Mesendoderm (in vitro differentiated cells): ENCODE data around the gene TUBA3C. TPM values are rescaled to one million over a fixed set of nuclear protein-coding genes. Genes with fewer than 3 reads are reported as not detected.
"Not testable (repeated sequence)": the region's sequence is repeated elsewhere in the genome, so short reads cannot be mapped to it uniquely, and the experiment has no call there.

Source experiments
- DNase-seq: peaks from one replicate; pipeline ENCODE4 v3.0.0; 2013
- H2AK5ac ChIP-seq: 2 replicates; pipeline ENCODE4 v1.6.1; 2013; ENCODE audit warnings: low read length, inconsistent platforms
- H2BK120ac ChIP-seq: 2 replicates; pipeline ENCODE4 v1.6.1; 2013; ENCODE audit warnings: low read depth, mild to moderate bottlenecking, low read length, moderate library complexity, mixed read lengths
- H2BK15ac ChIP-seq: replicated peaks from 2 replicates; pipeline ENCODE4 v1.6.1; 2013; ENCODE audit warnings: low read depth, mild to moderate bottlenecking, moderate library complexity
- H2BK5ac ChIP-seq: 2 replicates; pipeline ENCODE4 v1.6.1; 2013; ENCODE audit warnings: low read length, inconsistent platforms
- H3K18ac ChIP-seq: 2 replicates; pipeline ENCODE4 v1.6.1; 2013; ENCODE audit warnings: mild to moderate bottlenecking, low read length, mixed read lengths
- H3K23ac ChIP-seq: one replicate; pipeline ENCODE4 v1.6.1; 2013; ENCODE audit warnings: low read length
- H3K27ac ChIP-seq: 2 replicates; pipeline ENCODE4 v1.5.1; 2013; ENCODE audit warnings: low read depth, mild to moderate bottlenecking, inconsistent platforms, low read length, moderate library complexity
- H3K27me3 ChIP-seq: 2 replicates; pipeline ENCODE4 v1.6.1; 2013; ENCODE audit warnings: low read length, control low read depth, mild to moderate bottlenecking, inconsistent platforms; ENCODE audit not compliant: insufficient read depth, poor library complexity
- H3K36me3 ChIP-seq: 2 replicates; pipeline ENCODE4 v1.6.1; 2013; ENCODE audit warnings: low read length, inconsistent platforms; ENCODE audit not compliant: control insufficient read depth, insufficient read depth
- H3K4ac ChIP-seq: one replicate; pipeline ENCODE4 v1.6.1; 2013; ENCODE audit warnings: low read depth, mild to moderate bottlenecking, low read length, moderate library complexity
- H3K4me1 ChIP-seq: 2 replicates; pipeline ENCODE4 v1.6.1; 2013; ENCODE audit warnings: low read depth, low read length, inconsistent platforms; ENCODE audit not compliant: control insufficient read depth
- H3K4me2 ChIP-seq: 2 replicates; pipeline ENCODE4 v1.6.1; 2013; ENCODE audit warnings: low read length
- H3K4me3 ChIP-seq: 2 replicates; pipeline ENCODE4 v1.5.1; 2013; ENCODE audit warnings: mild to moderate bottlenecking, low read length
- H3K56ac ChIP-seq: one replicate; pipeline ENCODE4 v1.6.1; 2013; ENCODE audit warnings: low read length
- H3K79me1 ChIP-seq: 2 replicates; pipeline ENCODE4 v1.6.1; 2013; ENCODE audit warnings: low read length, inconsistent platforms
- H3K79me2 ChIP-seq: 2 replicates; pipeline ENCODE4 v1.6.1; 2013; ENCODE audit warnings: mild to moderate bottlenecking, low read length; ENCODE audit not compliant: control insufficient read depth, insufficient read depth
- H3K9ac ChIP-seq: 2 replicates; pipeline ENCODE4 v1.6.1; 2013; ENCODE audit warnings: low read length, inconsistent platforms
- H4K5ac ChIP-seq: one replicate; pipeline ENCODE4 v1.6.1; 2013; ENCODE audit warnings: low read length
- H4K8ac ChIP-seq: one replicate; pipeline ENCODE4 v1.6.1; 2013; ENCODE audit warnings: low read depth, mild to moderate bottlenecking, control low read depth, low read length, moderate library complexity
- WGBS: extraction: QIAGEN DNeasy Blood & Tissue Kit; methylation state at CpG from one replicate; pipeline ENCODE4 v1.1.7; 2013; ENCODE audit warnings: low lambda C conversion rate, missing lambda C conversion rate; ENCODE audit not compliant: insufficient coverage; ENCODE audit errors: extremely low coverage; 5-methylcytosine and 5-hydroxymethylcytosine counted together
- polyA plus RNA-seq, 2 experiments: library from polyadenylated mRNA; stranded (reverse); fragments of 200-250 nt; gene quantifications; one replicate each; pipeline ENCODE4 v1.2.3, GENCODE V29; 2013

TUBA3C gene
- not detected for polyA plus RNA-seq (2013, experiment 1 of 2)
- not detected for polyA plus RNA-seq (2013, experiment 2 of 2)

DNA sequence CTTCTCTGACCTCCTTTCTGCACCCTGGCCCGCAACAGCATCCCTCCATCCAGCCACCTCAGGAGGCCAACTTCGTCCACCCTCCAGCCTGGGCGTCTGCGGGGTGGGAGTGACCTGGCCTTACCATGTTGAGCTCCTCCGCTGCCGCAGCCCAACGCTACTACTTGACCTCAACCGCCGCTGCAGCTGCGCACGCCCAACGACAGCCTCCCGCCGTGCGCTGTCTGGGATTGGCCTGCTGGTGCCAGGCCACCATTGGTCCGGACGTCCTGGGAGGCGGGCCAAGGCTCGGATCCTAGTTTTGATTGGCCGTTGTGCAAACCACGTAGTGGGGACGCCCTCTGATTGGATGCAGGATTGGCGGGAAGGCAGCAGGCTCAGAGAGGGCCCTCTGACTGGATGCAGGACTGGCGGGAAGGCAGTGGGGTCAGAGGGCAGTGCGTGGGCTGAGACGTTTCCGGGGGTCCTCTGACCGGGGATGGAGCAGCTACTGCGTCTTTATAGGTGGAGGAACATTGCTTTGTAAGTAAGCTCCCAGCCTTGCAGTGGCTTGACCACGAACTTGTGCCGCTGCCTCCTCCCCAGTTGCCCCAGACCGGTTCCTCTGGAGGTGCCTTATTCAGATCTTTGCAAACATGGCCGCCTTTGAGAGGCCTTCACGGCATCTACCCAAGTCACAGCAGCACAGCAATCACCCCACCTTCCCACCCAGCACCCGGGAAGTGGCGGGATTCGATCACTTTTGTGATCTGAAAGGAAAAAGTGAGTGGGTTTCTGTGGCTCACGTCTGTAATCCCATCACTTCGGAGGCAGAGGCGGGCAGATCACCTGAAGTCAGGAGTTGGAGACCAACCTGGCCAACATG lies at the start of gene TUBA3C:
TSS of gene TUBA3C (minus strand) at position 204 of the 865 bp plus-strand sequence. CDS start at position 127, 77 bp downstream.
- WGBS = no CpG with 5 or more reads among the region's 40 CpGs
- Histone ChIP-seq H3K4me2 (no peak within 1 kb of the TSS), H4K5ac (no peak within 1 kb of the TSS), H3K79me1 (no peaks in the 10 kb centered on the region), H3K9ac (no peak within 1 kb of the TSS), H3K4ac (no peak within 1 kb of the TSS), H4K8ac (no peak within 1 kb of the TSS), H2BK120ac (no peak within 1 kb of the TSS), H2BK15ac (no peak within 1 kb of the TSS), H3K4me1 (no peaks in the 10 kb centered on the region), H2BK5ac (no peak within 1 kb of the TSS), H2AK5ac (no peak within 1 kb of the TSS), H3K56ac (no peak within 1 kb of the TSS), H3K79me2 (no peaks in the 10 kb centered on the region), H3K23ac (no peak within 1 kb of the TSS), H3K27ac (no peak within 1 kb of the TSS), H3K27me3 (no peaks in the 10 kb centered on the region), H3K18ac (no peak within 1 kb of the TSS), H3K4me3 (no peak within 1 kb of the TSS), H3K36me3 (no peaks in the 10 kb centered on the region)
- DNase-seq = no peak

DNA sequence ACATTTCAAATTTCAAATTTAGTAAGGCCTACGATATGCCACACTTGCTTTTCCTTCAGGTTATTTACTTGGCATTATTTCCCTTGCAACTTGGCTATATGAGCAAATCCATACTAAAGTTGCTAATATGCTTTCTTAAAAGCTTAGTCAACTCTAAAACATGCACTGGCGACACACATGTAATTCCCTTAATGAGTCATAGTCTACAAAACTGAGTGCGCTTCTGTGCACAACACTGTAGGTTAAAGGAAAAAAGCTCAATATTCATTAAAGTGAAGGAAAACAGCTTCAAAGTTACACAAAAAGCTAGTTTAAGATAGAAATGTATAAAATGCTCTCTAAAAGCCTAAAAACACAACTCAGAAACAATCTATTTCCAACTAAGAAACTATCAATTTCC lies 25.8 kb upstream of the TUBA3C start:
- no CpG with 5 or more reads among the region's 3 CpGs for WGBS
- not testable (repeated sequence) for H4K5ac ChIP-seq, H3K9ac ChIP-seq, H3K4me3 ChIP-seq, H2AK5ac ChIP-seq, H3K56ac ChIP-seq, H3K36me3 ChIP-seq, H3K79me2 ChIP-seq, H4K8ac ChIP-seq, DNase-seq, H2BK120ac ChIP-seq, H3K23ac ChIP-seq, H3K79me1 ChIP-seq, H3K4me1 ChIP-seq, H3K27ac ChIP-seq, H2BK15ac ChIP-seq, H3K4ac ChIP-seq, H3K27me3 ChIP-seq, H3K18ac ChIP-seq, H2BK5ac ChIP-seq, H3K4me2 ChIP-seq

- not testable (repeated sequence) for H3K79me1 ChIP-seq, H3K4me2 ChIP-seq, H2BK120ac ChIP-seq, H3K4me1 ChIP-seq, H3K4me3 ChIP-seq, H3K27ac ChIP-seq, DNase-seq, H2BK15ac ChIP-seq, H2BK5ac ChIP-seq, H4K8ac ChIP-seq, H2AK5ac ChIP-seq, H3K23ac ChIP-seq, H3K18ac ChIP-seq, H3K36me3 ChIP-seq, H3K4ac ChIP-seq, H3K9ac ChIP-seq, H3K79me2 ChIP-seq, H3K27me3 ChIP-seq, H4K5ac ChIP-seq, H3K56ac ChIP-seq
- WGBS = no CpG with 5 or more reads among the region's 3 CpGs
These were observed 11.0 kb upstream of the TUBA3C start for GRCh38 chr13:19192622-19193021.

GRCh38 chr13:19189911-19190310 lies 8.3 kb upstream of the TUBA3C start:
- not testable (repeated sequence) for H2BK120ac ChIP-seq, H3K79me1 ChIP-seq, H3K18ac ChIP-seq, H3K9ac ChIP-seq, H3K36me3 ChIP-seq, H3K56ac ChIP-seq, H2BK15ac ChIP-seq, H3K4me2 ChIP-seq, H3K23ac ChIP-seq, H4K8ac ChIP-seq, H4K5ac ChIP-seq, H3K4me3 ChIP-seq, DNase-seq, H3K27me3 ChIP-seq, H2AK5ac ChIP-seq, H3K4ac ChIP-seq, H3K4me1 ChIP-seq, H2BK5ac ChIP-seq, H3K27ac ChIP-seq, H3K79me2 ChIP-seq
- WGBS = no CpG with 5 or more reads among the region's 3 CpGs

- not testable (repeated sequence) for DNase-seq, H3K79me1 ChIP-seq
- no CpG with 5 or more reads among the region's 5 CpGs for WGBS
These were observed 7.7 kb upstream of the TUBA3C start for GRCh38 chr13:19189368-19189767.

More at GRCh38 chr13:19189368-19189767, 7.7 kb upstream of the TUBA3C start:
- H3K36me3 ChIP-seq, H3K4ac ChIP-seq, H3K4me2 ChIP-seq, H3K27me3 ChIP-seq, H4K8ac ChIP-seq, H2AK5ac ChIP-seq, H3K27ac ChIP-seq, H3K4me3 ChIP-seq, H3K56ac ChIP-seq, H2BK120ac ChIP-seq, H2BK15ac ChIP-seq, H3K79me2 ChIP-seq, H3K4me1 ChIP-seq, H3K9ac ChIP-seq, H4K5ac ChIP-seq, H3K23ac ChIP-seq, H3K18ac ChIP-seq, H2BK5ac ChIP-seq: not testable (repeated sequence)
